NB4 (cell line): Measurements from ENCODE around the gene TEX22.

ENCODE experiments used
- CTCF ChIP-seq: IDR thresholded peaks from one replicate; pipeline ENCODE4 v1.5.1; 2012; ENCODE audit warnings: low read depth, low read length
- MYC ChIP-seq: IDR thresholded peaks from 2 replicates; pipeline ENCODE4 v1.6.1; 2011; ENCODE audit warnings: low read depth, low read length
- POLR2A ChIP-seq: IDR thresholded peaks from 2 replicates; pipeline ENCODE4 v1.6.1; 2011; ENCODE audit warnings: mild to moderate bottlenecking; ENCODE audit not compliant: insufficient read length; ENCODE audit errors: extremely low read depth

- TF ChIP-seq POLR2A = no peak
- no peak for TF ChIP-seq CTCF
- no peak for TF ChIP-seq MYC
These were observed 43.2 kb upstream of the TEX22 start for GRCh38 chr14:105355049-105355575.
